NCI-H748 (cell line): ENCODE results near the gene WASF2.
A peak's percentile ranks its signal among the peaks of the same experiment; 100 is the strongest.
"Not testable (repeated sequence)": the region's sequence is repeated elsewhere in the genome, so short reads cannot be mapped to it uniquely, and the experiment has no call there.

Source experiments
- DNase-seq: peaks from one replicate; lab custom pipeline; 2025; ENCODE audit not compliant: unreplicated experiment; lab: John Stamatoyannopoulos, UW

Gene WASF2

DNA sequence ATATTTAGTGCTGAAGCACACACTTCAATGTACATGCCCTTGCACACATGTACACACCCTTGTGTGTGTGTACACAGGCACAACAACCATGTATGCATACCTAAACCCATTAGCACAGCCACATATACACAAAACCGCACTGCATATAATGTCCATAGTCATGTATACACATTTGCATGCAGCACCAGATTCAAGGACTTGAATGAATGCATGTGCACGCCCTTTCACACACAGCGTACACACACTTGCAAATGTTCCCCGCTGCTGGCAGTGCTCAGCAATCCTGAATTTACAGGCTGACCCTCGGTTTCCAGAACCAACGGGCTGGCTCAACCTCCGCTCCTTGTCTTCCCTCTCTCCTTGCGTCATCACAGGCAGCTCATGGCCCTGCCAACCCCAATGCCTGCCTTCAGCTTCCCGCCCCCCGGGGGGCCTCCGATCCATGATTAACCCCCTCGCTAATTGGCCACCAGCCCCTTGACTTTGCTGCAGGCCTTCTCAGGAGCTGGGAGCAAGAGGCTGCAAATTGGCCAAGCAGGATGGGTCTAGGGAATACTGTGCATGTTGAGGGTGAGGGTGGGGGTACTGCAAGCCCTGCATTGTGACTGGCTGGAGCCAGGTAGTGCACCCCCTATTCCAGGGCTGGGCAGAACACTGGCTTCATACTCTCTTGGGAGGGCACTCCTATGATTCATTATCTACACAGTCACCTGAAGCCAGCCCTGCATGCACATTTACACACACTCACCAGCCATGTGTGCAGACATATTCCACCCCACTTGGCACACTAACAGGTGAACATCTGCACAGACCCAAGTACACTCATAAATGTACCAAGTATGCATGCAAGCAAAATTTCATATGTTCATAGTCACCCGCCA lies 89.6 kb downstream of the WASF2 start:
- no peak for DNase-seq

DNA sequence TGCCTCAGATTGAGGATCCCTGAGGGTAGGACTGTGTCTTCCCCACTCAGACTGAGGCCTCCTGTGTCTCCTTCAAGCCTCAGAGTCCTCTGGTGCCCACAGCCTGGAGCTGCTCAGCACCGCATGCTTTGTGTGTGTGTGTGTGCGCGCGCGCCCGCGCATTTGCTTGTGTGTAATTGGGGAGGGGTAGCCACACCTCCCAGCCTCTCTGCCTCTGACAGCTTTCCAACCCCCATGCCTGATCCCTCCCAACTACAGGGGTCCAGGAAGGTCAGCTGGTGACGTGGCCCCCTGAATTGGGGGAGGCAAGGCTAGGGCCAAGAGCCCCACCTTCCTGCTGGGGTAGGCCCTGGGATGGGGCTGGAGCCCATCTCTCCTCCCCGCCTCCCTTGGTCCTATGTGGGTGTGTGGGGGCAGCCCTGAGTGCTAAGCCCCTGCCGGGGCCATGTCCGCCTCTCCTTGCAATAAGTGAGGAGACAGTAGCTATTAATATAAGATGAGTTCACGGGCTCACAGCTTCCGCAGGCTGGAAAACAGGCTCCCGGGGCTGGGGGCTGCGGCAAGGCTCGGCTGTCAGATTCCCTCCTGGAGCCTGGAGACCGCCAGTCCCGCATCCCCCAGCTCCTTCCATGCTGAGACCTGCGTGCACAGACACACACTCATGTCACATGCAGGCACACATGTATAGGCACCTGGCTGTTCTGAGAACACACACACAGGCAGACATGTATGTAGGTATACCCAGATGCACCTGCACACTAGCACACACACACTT lies 90.5 kb downstream of the WASF2 start:
- DNase-seq = peak; percentile 11

DNA sequence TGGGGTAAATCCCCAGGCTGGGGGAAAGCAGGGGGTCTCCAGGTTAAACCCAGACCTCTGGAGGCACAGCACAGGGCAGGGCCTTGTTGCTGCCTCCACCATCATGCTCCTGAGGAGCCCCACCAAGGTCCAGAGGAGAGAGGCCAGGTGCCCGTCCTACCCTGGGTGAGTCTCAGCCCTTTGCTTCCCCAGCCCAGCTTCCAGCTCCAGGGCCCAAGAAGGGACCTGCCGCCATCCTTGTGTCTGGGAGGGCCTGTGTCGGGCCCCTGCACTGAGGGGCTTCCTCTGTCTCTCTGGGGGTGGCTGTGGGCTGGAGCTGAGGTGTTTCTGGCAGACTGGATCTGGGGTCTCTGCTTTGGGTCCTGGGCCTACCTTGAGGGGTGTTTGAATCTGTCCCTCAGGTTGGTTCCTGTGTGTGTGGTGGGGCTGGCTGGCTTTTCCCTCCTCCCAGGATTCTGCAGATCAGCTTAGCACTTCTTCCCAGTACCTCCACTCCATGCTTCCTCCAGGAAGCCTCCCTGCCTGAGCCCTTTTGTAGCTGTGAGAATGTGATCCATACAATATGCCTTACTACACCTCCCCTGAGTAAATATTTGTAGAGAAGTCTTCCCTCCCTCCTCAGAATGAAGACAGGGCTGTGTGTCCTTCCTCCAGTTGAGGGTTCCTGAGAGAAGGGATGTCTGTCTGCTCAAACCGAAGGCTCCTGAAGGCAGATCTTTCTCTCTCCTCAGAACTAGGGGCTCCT lies 91.4 kb downstream of the WASF2 start:
- DNase-seq = no peak

GRCh38 chr1:27397749-27398148 lies 92.2 kb downstream of the WASF2 start:
- no peak for DNase-seq

- DNase-seq = no peak
Measured at GRCh38 chr1:27397110-27397509, 92.9 kb downstream of the WASF2 start.

GRCh38 chr1:27395441-27396195 lies 94.3 kb downstream of the WASF2 start:
- DNase-seq = peak; percentile 51

- no peak for DNase-seq
Measured at GRCh38 chr1:27394925-27395324, 95.0 kb downstream of the WASF2 start.

GRCh38 chr1:27394282-27394658 lies 95.7 kb downstream of the WASF2 start:
- no peak for DNase-seq

GRCh38 chr1:27393641-27394281 lies 96.2 kb downstream of the WASF2 start:
- DNase-seq = no peak

DNA sequence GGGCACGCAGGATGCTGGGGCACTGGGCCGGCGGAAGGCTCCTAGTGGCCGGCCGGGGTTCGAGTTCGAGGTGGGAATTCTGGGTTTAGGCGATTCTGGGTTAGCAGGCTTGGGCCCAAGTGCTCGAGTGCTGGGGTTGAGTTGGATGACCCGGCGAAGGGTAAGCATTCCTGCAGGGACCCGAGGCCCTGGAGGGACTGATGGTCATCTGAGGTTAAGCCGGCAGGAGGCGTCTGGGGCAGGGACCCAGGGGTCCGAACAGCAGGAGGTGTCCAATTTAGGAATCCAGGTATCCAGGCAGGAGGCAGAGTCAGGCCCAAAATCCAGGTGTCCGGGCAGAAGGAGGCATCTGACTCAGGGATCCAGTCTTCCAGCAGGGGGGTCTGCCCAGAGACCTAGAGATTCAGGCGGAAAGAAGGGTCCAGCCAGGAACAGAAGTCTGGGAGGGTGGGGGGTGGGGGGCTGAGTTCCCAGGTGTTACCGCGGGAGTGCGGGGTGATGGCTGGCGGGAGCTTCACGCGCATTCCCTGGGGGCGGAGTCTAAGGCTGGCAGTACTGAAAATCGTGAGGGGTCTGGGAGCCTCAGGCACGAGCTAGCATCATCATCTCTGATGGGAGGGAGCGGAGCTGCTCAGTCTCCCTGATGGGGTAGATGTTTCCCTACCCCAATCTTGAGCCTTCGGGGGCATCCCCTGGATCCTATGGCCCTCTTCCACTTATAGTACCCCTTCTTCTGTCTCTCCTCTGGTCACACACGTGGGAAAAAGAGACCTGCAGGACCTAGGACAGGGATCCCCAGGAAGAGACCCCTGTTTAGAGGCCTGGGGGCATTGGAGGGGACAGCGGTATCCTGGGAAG lies 97.0 kb downstream of the WASF2 start:
- peak; percentile 27 for DNase-seq

DNA sequence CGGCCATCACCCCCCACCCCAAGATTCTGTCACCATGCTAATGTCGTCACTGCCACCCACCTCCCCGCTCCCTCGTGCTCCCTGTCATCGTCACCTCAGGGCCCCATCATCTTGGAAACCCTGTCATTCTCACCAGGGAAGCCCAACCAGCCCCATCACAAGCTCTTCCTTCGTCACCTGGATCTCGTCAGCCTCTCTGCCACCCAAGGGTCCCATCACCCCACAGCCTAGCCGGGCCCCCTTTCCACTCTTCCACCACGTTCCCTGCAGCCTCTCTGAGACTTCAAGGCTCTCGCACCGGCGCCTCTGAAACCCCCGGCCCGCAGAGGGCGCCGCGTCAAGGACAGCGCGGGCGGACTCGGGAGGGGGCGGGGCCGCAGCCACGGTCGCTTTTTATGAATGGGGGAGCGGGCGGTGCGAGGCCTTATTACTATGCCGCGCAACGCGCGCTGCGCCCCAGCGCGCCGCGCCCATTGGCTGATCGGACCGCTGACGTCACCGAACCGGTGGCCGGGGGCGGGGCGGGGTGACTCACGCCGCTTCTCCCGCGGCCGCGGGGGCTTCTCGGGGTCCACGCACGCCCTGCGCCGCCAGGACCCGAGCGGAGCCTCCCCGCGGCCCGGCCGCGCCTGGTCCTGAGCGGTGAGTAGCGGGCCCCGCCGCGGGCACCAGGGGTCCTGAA lies 97.7 kb downstream of the WASF2 start, which contains the start of gene GPR3:
GPR3 (plus strand) TSS at position 527 of the 682 bp plus-strand sequence. CDS start 1,177 bp downstream, outside the sequence.
- peak; percentile 87 for DNase-seq

- DNase-seq = peak; percentile 48
Measured at GRCh38 chr1:27391511-27392095, 98.4 kb downstream of the WASF2 start.

DNA sequence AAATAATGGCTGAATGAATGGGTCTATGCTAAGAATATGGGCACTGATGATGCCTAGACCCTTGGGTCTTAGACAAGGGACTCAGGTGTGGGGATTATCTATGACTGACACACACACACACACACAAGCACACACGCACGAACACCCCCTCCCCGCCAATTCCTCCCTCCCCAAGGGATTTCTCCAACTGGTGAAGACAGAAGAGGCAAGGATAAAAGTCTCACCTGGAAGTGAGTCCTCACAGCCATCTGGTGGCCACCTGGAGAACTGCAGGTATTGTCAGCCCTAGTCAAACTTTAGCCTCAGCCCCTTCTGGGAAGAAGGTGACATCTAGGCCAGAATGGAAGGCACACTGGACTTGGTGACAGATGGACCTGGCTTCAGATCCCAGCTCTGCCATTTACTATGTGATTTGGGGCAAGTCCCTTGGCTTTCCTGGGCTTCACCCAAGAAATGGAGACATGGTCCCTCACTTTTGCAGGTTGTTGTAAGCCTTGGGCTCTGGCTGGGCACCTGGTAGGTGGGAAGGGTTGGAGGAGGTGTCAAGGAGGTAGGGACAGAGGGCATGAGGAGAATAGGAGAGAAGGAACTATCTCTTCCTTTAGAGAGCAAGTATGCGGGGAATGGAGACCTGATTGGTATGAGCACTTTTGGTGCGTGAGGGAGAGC lies 101.5 kb downstream of the WASF2 start:
- peak; percentile 52 for DNase-seq

- not testable (repeated sequence) for DNase-seq
Measured at GRCh38 chr1:27384797-27385196, 105.2 kb downstream of the WASF2 start.

- DNase-seq = no peak
Measured at GRCh38 chr1:27383661-27384060, 106.3 kb downstream of the WASF2 start.

- DNase-seq = peak; percentile 51
Measured at GRCh38 chr1:27383039-27383605, 106.8 kb downstream of the WASF2 start, which contains the start of gene CD164L2. TSS of gene CD164L2 (minus strand) at chr1:27383333. CDS start at chr1:27383239, 94 bp downstream.
